IPS-18c (cell line): ENCODE measurements around the gene MOGAT3.

Experiments used
- H3K4me3 ChIP-seq: 2 replicates; pipeline ENCODE4 v1.7.0; 2013; ENCODE audit warnings: low read depth, mild to moderate bottlenecking, low read length, moderate library complexity; ENCODE audit not compliant: insufficient read depth
- H3K9me3 ChIP-seq: one replicate; pipeline ENCODE4 v1.6.1; 2013; ENCODE audit warnings: mild to moderate bottlenecking, low read length, moderate library complexity; ENCODE audit not compliant: control insufficient read depth, insufficient read depth

MOGAT3 gene

DNA sequence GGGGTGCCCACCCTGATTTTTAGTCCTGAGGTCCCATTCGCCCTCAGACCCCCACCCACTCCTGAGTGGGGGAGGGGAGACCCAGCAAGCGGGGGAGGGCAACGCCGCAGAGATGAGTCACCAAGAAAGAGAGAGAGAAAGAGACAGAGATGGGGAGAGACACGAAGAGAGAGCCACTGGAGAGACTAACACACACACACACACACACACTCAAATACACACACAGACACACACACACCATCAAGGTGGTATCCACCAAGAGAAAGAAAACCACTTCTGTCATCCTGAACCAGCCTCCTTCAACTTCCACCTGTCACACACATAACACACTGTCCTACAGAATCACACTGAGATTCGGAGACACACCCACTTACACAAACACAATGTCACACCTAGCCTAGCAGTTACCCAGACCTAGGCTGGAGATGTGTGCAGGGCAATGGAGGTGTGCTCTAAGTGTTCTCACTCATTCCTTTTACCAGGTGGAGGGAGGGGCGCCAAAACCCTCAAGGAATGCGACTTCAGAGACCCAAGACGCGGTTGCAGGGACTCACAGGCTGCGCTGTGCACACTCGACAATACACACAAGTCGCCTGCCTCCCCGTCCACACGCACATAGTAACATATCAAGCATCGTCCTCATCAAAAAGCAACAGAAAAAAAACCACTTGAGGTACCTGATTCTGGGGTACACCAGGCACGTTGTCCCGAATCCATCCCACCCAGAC, 31.6 kb downstream of the MOGAT3 start:
- Histone ChIP-seq H3K4me3 (peak overlapping the region; percentile 10), H3K9me3 (peaks cover 2% of the 10 kb centered on the region)

DNA sequence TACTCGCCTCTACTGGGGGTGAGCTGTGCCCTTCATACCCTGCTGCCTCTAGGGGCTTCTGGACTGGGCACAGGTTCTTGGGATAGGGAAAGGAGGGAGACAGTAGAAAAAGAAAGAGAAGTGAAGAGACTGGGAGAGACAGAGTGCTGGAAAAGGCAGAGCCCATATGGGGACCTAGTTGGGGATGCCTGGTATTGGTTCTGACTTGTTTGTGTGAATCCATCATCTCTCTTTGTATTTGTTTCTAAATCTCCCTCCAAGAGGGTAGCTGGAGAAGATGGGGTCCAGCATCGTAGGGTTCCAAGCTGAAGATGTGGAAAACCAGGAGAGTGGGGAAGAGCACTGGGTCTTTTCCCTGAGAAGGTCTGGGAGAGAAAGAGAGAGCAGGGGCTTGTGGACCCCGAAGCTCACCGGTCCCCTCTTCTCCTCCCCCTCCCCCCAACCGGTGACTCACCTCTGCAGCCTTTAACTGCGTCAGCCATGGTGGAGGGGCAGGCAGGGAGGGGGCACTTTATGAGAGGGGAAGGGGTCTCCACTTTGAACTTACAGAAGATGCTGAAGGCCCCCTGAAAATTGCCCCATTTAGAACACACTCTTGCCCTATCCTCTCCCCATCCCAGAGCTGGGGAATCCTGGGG, 32.3 kb downstream of the MOGAT3 start:
- Histone ChIP-seq H3K4me3 (peak overlapping the region; percentile 11; the same call in 1 of the 2 replicates), H3K9me3 (peaks cover 2% of the 10 kb centered on the region)

DNA sequence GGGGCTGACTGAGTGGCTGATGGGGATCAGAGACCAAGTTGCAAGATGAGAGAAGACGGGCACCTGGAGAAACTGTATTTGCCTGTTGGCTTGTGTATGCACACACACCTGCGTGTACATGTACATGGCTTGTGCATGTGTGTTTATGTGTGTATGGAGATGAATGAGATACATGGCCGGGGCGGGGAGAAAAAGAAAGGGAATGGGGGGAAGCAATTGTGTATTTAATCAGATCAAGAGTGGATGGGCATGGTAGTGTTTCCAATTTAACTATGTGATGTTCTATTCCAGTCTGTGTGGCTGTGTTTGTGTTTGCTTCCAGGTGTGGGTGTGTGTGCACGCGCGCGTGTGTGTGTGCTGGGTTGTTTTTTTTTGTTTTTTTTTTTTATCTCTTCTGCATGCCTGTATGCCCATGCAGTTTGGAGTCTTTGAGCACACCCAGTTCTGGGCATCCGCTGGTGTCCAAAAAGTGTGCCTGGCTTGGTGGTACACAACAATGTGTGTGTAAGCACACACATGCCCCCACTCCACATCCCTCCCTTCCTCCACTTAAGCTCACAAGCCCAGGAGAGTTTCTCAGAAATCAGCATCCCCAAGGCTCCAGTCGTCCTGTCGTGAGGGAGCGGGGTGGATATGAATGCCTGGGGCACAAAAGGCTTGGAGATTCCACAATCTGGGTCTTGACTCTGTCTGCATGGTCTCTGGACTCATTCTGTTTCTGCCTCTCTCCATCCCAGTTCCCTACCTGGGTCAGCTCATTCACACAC, 33.0 kb downstream of the MOGAT3 start:
- peak overlapping the region; percentile 34; the same call in 1 of the 2 replicates for H3K4me3 ChIP-seq
- peaks cover 2% of the 10 kb centered on the region for H3K9me3 ChIP-seq

DNA sequence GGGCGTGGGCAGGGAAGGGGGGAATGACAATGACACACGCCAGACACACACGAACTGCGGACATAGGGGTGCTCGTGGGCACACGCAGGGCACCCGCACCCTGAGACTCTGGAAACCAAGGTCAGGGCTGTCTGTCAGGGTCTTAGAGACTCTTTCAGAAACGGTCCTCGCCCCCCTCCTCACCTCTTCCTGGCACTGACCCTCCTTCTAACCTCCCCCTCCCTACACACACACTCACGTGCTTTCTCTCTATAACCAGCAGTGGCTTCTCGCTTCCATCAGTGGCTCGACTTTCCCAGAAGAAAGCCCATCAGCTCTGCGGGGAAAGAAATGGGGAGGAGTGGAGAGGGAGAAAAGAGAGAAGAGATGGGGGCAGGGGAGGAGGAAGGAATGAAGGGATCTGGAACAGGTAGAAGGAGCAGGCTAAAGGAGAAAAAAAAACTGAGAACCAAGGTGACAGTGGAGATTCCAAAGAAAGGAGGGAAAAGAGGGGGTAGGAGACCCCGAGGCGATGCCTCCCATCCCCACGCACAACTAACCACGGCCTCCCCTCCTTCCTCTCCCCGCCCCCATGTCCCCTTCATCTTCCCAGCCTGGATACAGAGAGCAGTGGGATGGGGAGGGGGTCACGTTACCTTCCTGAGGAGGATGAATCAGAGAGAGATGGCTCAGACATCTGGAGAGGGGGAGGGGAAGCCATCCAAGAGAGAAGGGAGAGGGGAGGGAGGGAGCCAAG, 33.8 kb downstream of the MOGAT3 start:
- peak overlapping the region; percentile 34 for H3K4me3 ChIP-seq

DNA sequence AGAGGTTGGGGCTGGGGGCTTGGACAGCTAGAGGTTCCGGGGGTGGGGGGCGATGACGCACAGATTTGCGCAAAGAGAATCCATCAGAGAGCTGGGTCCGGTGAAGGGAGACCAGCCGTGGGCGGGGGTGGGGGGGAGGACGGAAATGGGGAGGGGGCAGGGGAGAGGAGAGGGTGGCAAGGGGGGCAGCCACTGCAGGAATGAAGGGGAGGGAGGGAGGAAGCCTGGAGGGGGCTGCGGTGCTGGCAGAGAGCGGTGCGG, 34.3 kb downstream of the MOGAT3 start:
- H3K9me3 ChIP-seq: peaks cover 1% of the 10 kb centered on the region
- H3K4me3 ChIP-seq: peak overlapping the region; percentile 39

More for the DNA sequence above, 33.8 kb downstream of the MOGAT3 start:
- peaks cover 2% of the 10 kb centered on the region for H3K9me3 ChIP-seq

DNA sequence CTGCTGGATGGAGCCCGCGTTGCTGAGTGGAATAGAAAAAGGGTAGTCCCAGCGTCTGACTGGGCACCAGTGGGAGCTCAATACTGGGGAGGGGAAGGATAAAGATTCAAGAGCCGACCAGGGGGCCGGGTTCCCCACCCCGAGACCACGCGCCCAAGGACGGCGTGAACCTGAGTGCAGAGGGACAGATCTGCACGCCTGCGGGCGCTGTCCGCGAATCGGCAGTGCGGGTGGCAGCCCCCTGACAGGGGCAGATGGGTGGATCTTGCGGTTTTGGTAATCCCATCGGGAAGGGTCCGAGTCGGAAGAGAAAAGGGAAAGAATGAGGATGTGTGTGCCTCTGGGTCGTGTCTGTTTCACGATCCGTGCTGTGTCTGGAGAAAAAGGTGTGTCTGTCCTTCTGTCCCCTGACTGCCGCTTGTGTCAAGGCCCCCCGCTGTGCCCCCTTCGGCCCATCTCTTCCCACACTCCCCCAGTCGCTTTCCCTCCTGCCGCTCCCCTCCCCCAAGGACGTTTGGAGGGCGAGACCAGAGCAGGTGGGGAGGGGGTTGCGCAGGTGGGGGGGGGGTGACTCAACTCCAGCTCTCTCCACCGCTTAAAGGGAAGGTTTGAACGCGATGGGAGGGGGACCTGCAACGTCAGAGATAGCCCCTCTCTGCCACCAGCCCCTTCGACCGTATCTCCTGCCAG, 34.7 kb downstream of the MOGAT3 start:
- no peaks in the 10 kb centered on the region for H3K9me3 ChIP-seq
- peak overlapping the region; percentile 39 for H3K4me3 ChIP-seq

DNA sequence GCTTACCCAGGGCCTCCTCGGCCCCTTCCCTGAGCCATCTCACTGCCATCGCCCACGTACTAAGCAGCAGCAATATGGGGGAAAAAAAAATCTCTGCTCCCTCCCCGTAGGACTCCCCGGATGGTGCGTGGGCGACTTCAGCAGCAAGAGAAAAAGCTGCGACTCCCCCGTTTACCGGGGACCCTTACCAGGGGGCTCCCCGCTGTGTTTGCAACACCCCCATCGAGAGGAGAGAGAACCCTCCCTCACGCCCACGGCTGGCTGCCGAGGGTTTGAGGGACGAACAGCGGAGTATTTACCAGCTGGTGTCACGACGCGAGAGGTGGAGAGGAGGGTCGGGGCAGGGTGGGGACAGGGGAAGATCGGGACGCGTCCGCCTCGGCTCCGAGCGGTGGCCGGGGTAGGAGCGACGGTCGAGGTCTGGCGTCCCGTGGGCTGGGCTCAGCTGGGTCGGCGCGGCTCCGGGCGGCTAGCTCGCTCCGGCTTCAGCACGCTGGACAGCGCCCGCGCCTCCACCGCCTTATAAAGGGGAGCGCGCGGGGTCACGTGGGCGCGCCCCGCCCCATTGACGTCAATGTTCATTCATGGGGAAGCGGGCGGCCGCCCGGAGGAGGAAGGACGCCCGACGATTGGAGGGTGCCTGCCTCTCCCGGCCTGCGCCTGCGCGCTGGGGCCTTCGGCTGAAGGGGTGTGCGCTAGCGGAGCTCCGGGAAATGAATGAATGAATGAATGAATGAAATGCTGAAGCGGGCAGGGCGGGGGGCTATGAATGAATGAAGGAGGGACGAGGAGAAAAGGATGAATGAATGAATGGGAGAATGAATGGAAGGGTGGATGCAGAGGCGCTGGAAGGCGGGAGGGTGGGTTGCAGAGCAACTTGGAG, 35.5 kb downstream of the MOGAT3 start, which contains the start of gene VGF:
TSS of gene VGF (minus strand) at position 495 of the 883 bp plus-strand sequence. CDS start 726 bp downstream, outside the sequence.
- peaks cover 2% of the 10 kb centered on the region for H3K9me3 ChIP-seq
- peak within 1 kb of the TSS; percentile 72 for H3K4me3 ChIP-seq

DNA sequence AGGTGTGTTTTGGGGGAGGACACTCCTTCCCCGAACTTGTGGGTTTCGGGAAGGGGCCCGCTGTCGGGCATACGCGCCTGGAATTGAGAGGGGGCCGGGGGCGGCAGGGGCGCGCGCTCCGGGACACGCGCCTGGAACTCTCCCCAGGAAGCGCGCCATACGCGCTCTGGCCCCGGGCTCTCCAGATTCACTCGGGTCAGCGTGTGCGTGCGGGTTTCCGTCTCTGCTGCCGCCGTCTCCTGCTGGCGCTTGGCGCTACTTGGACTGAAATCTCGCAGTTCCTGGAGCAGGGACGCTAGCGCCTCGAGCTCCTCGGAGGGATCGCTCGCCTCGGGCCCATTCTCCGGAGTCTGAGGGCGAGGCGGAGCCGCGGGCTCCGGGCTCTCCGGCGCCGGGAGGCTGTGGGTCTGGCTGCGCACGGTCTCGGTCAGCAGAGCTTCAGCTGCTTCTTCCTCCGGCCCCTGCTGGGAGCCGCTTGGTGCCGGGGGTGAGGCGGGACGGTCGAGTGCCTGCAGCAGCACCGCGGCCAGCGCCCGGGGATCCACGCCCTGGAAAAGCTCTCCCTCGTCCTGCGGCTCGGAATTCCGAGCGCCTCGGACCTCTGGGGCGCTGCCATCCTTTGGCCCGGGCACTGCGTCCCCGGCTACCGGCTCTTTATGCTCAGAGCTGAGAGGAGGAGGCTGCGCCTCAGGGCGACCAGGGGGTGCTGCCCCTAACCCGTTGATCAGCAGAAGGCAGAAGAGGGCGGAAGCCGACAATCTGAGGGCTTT, 36.6 kb downstream of the MOGAT3 start:
- Histone ChIP-seq H3K9me3 (peaks cover 2% of the 10 kb centered on the region), H3K4me3 (peak overlapping the region; percentile 72)

DNA sequence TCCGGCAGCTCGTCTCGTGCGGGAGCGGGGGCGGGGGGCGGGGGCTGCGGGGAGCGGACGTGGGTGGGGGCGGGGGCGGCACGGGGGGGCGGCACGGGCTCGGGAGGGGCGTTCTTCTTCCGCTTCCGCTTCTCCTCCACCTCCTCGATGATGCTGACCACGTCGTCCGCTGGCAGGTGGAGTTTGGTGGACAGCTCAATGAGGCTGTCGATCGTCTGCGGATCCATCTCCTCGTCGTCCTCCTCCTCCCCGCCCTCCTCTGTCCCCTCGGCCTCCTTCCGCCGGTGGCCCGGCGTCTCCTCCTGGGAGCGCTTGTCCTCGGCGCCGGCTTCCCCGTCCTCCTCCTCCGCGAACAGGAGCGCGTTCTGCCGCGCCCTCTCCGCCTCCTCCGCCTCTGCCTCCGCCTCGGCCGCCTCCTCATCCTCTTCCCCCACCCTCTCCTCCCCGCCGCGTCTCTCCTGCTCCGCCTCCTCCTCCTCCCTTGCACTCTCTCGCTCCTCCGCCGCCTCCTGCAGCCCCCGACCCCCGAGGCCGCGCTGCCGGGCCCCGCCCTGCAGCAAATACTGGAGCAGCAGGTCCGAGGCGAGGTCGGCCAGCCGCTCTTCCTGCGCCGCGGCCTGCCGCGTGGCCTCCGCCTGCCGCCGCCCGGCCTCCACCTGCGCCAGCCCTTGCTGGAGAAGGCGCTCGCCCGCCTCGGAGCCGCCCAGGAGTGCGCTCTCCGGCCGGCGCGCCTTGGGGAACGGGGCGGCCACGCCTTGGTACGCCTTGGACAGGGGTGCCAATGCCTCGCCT, 37.4 kb downstream of the MOGAT3 start:
- H3K9me3 ChIP-seq: peaks cover 2% of the 10 kb centered on the region
- H3K4me3 ChIP-seq: peak overlapping the region; percentile 72

DNA sequence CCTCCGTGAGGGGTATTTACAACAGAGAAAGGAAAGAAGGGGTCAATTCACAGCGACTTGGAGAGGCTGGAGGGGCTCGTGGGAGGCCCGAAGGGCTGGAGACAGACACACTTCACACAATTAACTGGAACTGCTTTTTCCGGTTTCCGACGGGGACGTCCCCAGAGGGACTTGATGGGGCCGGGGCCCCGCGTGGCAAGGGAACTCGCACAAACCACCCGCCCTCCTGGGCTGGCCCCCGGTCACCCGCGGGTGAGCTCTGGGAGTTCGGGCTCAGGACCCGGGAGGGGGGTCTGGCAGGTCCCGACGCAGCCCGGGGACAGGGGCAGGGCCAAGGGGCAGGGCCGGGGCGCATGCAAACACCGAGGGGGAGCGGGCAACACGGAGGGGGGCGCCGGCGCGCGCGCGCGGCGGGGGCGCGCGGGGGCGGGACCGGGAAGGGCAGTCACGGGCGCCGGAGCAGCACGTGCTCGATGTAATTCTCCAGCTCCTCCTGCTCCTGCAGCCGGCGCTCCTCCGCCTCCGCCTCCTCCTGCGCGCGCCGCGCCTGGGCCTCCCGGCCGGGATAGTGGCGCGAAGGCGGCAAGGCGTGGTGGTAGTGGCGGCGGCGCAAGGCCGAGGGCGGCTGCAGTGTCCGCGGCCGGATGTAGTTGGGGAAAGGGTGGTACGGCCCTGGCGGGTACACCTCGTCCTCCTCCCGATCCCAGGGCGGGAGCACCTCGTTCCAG, 38.1 kb downstream of the MOGAT3 start:
- peak overlapping the region; percentile 47; the same call in 1 of the 2 replicates for H3K4me3 ChIP-seq
- H3K9me3 ChIP-seq: peaks cover 2% of the 10 kb centered on the region

DNA sequence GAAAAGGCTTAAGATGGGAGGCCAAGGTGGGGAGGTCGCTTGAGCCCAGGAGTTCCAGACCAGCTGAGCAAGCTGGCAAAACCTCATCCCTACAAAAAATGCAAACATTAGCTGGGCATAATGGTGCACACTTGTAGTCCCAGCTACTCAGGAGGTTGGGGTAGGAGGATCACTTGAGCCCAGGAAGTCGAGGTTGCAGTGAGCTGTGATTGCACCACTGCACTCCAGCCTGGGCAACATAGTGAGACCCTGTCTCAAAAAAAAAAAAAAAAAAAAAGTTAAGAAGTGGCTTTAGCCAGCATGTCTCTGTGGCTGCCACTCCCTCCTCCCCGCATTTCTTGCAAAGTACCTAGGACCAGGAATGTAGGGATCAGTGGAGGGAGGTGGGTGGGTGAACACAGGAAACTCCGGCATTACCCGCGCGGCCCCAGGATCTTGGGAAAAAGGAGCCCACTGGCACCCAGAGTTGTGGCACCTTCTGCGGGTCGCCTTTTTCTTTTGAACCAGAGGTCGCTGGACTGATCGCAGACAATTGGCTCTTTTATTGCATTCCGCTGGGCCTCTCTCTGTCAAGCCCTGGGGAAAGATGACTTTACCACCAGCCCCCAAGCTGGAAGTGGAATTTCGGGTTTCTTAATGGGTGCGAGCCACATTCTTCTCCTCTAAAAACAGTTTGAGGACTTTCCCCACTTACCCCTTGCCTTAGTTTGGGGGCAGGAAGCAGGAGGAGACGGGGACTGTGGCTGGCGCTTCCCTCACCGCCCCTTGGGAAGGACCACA, 39.0 kb downstream of the MOGAT3 start:
- peaks cover 2% of the 10 kb centered on the region for H3K9me3 ChIP-seq
- peak overlapping the region; percentile 47; the same call in 1 of the 2 replicates for H3K4me3 ChIP-seq

DNA sequence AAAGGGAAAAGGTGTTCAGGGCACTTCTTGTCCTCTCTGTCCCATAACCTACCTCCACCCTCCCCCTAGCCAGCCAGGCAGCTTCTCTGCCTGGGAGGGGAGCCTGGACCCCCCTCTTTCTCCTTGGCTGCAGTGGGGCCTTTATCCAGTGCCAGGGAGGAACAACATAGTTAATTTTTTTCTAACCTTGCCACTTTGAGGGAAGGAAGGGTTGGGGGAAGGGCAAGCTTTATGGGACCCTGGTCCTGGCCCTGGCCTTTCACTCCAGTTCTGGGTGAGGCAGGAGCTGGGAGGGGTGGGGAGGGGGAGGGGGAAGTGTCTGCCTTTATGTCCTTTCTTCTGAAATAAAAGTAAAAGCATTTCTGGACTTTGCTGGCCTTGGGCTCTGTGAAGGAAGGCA, 39.9 kb downstream of the MOGAT3 start:
- H3K9me3 ChIP-seq: peaks cover 2% of the 10 kb centered on the region
- no peak overlapping the region for H3K4me3 ChIP-seq
